GM12878 (cell line): ENCODE measurements around the gene SESN1. TPM values are rescaled to one million over a fixed set of nuclear protein-coding genes. Genes with fewer than 3 reads are reported as not detected.

Source experiments
- ATAC-seq: fragments of 200-7000 bp; cut with Tn5 transposase; 3 replicates; pipeline ENCODE4 v1.9.1; 2020; ENCODE audit warnings: mild to moderate bottlenecking, moderate library complexity
- BruUV-seq: library from RNA; stranded (reverse); fragments of 400-500 nt; replicated peaks from 2 replicates; lab custom pipeline; 2021; lab: Mats Ljungman, UMichigan
- CTCF ChIA-PET: fragments of 300-600 bp; sonication (Branson Sonifier 250); formaldehyde crosslinking; extraction: SDS; loops from one replicate; lab custom pipeline; 2021; ENCODE audit warnings: inconsistent platforms; lab: Yijun Ruan, JAX
- POLR2A ChIA-PET: fragments of 350-600 bp; formaldehyde crosslinking; extraction: SDS; loops from one replicate; lab custom pipeline; 2021; ENCODE audit warnings: inconsistent platforms; lab: Charles Lee
- RAD21 ChIA-PET: fragments of 300-600 bp; sonication (Branson Sonifier 250); formaldehyde crosslinking; loops from one replicate; lab custom pipeline; 2023; ENCODE audit warnings: antibody characterized with exemption; ENCODE audit not compliant: unreplicated experiment; lab: Charles Lee
- SMC1A ChIA-PET: fragments of 300-600 bp; sonication (Branson Sonifier 250); formaldehyde crosslinking; loops from one replicate; lab custom pipeline; 2023; ENCODE audit not compliant: unreplicated experiment, uncharacterized antibody; lab: Charles Lee
- DNase-seq: peaks from one replicate; pipeline ENCODE4 v3.0.0-alpha.2; 2011; ENCODE audit warnings: low read depth, low spot score
- FAIRE-seq: peaks from 3 replicates; lab custom pipeline; 2011; peaks lifted over from hg19 to GRCh38; lab: Jason Lieb, UNC
- H2AFZ ChIP-seq: 2 replicates; pipeline ENCODE4 v1.6.0; 2011; ENCODE audit warnings: low read depth, low read length, control low read depth; ENCODE audit not compliant: control insufficient read depth
- H3K27ac ChIP-seq: 2 replicates; pipeline ENCODE4 v1.5.1; 2011; ENCODE audit warnings: control low read depth; ENCODE audit not compliant: control insufficient read depth, insufficient read depth
- H3K27me3 ChIP-seq, 2 experiments: replicated peaks in 1 of 2; 2 replicates each; pipeline versions ENCODE4 v1.6.0 to v1.6.1; 2011; ENCODE audit warnings: low read length in 1 of 2; ENCODE audit not compliant: control insufficient read depth in 2 of 2, insufficient read depth in 2 of 2
- H3K36me3 ChIP-seq, 2 experiments: 2 replicates each; pipeline ENCODE4 v1.5.1; 2011; ENCODE audit warnings: low read length in 1 of 2; ENCODE audit not compliant: control insufficient read depth in 2 of 2, insufficient read depth in 2 of 2
- H3K4me1 ChIP-seq: 2 replicates; pipeline ENCODE4 v1.6.1; 2011; ENCODE audit warnings: mild to moderate bottlenecking, low read length, moderate library complexity, mixed read lengths; ENCODE audit not compliant: control insufficient read depth, insufficient read depth
- H3K4me2 ChIP-seq: 2 replicates; pipeline ENCODE4 v1.6.0; 2011; ENCODE audit warnings: control low read depth; ENCODE audit not compliant: control insufficient read depth, insufficient read depth
- H3K4me3 ChIP-seq: fragments of 200-600 bp; sonication (generic); 2 replicates; pipeline ENCODE4 v1.5.1; 2016
- H3K79me2 ChIP-seq: 2 replicates; pipeline ENCODE4 v1.6.0; 2011; ENCODE audit warnings: low read length; ENCODE audit not compliant: control insufficient read depth, insufficient read depth
- H3K9ac ChIP-seq: 2 replicates; pipeline ENCODE4 v1.8.0; 2011; ENCODE audit warnings: low read length, control low read depth, mixed read lengths; ENCODE audit not compliant: control insufficient read depth, insufficient read depth
- H3K9me3 ChIP-seq: replicated peaks from 3 replicates; pipeline ENCODE4 v1.5.1; 2011; ENCODE audit warnings: mild to moderate bottlenecking, low read length; ENCODE audit not compliant: control insufficient read depth, insufficient read depth
- H4K20me1 ChIP-seq: 2 replicates; pipeline ENCODE4 v1.6.0; 2011; ENCODE audit not compliant: control insufficient read depth, insufficient read depth
- BCL3 ChIP-seq: IDR thresholded peaks from 2 replicates; pipeline ENCODE4 v1.6.1; 2011; ENCODE audit warnings: borderline replicate concordance, low read depth, mild to moderate bottlenecking, moderate library complexity, low read length; ENCODE audit not compliant: insufficient read depth, poor library complexity, severe bottlenecking
- PAX8 ChIP-seq: fragments of 450-650 bp; IDR thresholded peaks from 2 replicates; pipeline ENCODE4 v1.6.1; 2017; ENCODE audit warnings: mild to moderate bottlenecking, moderate library complexity
- PBX3 ChIP-seq: IDR thresholded peaks from 2 replicates; pipeline ENCODE4 v1.6.1; 2011; ENCODE audit warnings: mild to moderate bottlenecking, low read depth, low read length, moderate library complexity; ENCODE audit not compliant: insufficient replicate concordance
- SP1 ChIP-seq: IDR thresholded peaks from one replicate; pipeline ENCODE4 v1.6.1; 2011; ENCODE audit warnings: low read depth, low read length
- ZNF592 ChIP-seq: fragments of 450-650 bp; IDR thresholded peaks from 2 replicates; pipeline ENCODE4 v1.6.1; 2017; ENCODE audit warnings: mild to moderate bottlenecking, moderate library complexity
- WGBS: methylation state at CpG from one replicate; pipeline ENCODE4 v1.1.6; 2016; ENCODE audit warnings: low lambda C conversion rate; ENCODE audit not compliant: insufficient replicate concordance, insufficient coverage; ENCODE audit errors: missing lambda C conversion rate; 5-methylcytosine and 5-hydroxymethylcytosine counted together
- in situ Hi-C: fragments of 300-500 bp; cut with MboI; formaldehyde crosslinking; loops from 9 replicates; pipeline ENCODE4 v1.14.3; 2018; ENCODE audit warnings: mixed read lengths
- intact Hi-C: fragments of 100-400 bp; cut with micrococcal nuclease; formaldehyde crosslinking; loops from one replicate; pipeline ENCODE4 v1.14.2; 2022; ENCODE audit not compliant: unreplicated experiment
- polyA plus RNA-seq, 11 experiments: library from polyadenylated mRNA; depleted of rRNA in 4 of 11; unstranded in 6 of 11; stranded (reverse) in 5 of 11; fragments of >200 nt; fragmentation: Nextera tagmentation in 4 of 11; fragmentation: Illumina TruSeq in 1 of 11; extraction: Ambion mirVana in 4 of 11; extraction: Trizol in 1 of 11; gene quantifications; 1 replicate in 1 of 11; 2 replicates in 10 of 11; pipeline versions ENCODE4 v1.2.1 to v1.2.3, GENCODE V29; 2011 to 2016; ENCODE audit warnings: inconsistent platforms in 2 of 11, missing spikeins in 2 of 11, low read depth in 1 of 11
- total RNA-seq, 4 experiments: library from RNA; depleted of rRNA in 3 of 4; stranded (reverse); fragments of >200 nt in 3 of 4; fragmentation: Illumina TruSeq in 1 of 4; extraction: Trizol in 1 of 4; gene quantifications; 2 replicates each; pipeline versions ENCODE4 v1.2.1 to v1.2.3, GENCODE V29; 2013 to 2021

Gene SESN1
- total and polyA plus RNA-seq, 10 of the 15 experiments (the other 5 are each of a cell fraction or from before 2014, with no cell fraction given): 1.3 to 13.0 (median 3.3) TPM

- FAIRE-seq (no peak), DNase-seq (no peak), ATAC-seq (no peak)
- Histone ChIP-seq H3K79me2 (no peaks in the 10 kb centered on the region), H3K4me1 (no peaks in the 10 kb centered on the region), H3K9ac (no peak overlapping the region), H3K36me3 (no peaks in the 10 kb centered on the region), H3K4me3 (no peak overlapping the region), H3K27ac (no peak overlapping the region), H3K27me3 (no peaks in the 10 kb centered on the region), H4K20me1 (no peaks in the 10 kb centered on the region), H3K9me3 (no peaks in the 10 kb centered on the region), H3K4me2 (no peak overlapping the region), H2AFZ (no peak overlapping the region)
- CTCF ChIA-PET: no interaction called here
- intact Hi-C loops (no loop called here), in situ Hi-C loops (no loop called here)
- WGBS: 57% methylated on average over 1 of the region's 1 CpG
- POLR2A ChIA-PET: no interaction called here
- RAD21 ChIA-PET: no interaction called here
- no TSS peak for BruUV-seq
- TF ChIP-seq ZNF592: no peak
- TF ChIP-seq BCL3: no peak
- TF ChIP-seq PAX8: no peak
- TF ChIP-seq SP1: no peak
- no peak for TF ChIP-seq PBX3
- SMC1A ChIA-PET: no interaction called here
These were observed 111.5 kb downstream of the SESN1 start for GRCh38 chr6:108983151-108983550.
